ENCODE data around the gene TSPAN4.
A peak's percentile ranks its signal among the peaks of the same experiment; 100 is the strongest.

The TSPAN4 gene

DNA sequence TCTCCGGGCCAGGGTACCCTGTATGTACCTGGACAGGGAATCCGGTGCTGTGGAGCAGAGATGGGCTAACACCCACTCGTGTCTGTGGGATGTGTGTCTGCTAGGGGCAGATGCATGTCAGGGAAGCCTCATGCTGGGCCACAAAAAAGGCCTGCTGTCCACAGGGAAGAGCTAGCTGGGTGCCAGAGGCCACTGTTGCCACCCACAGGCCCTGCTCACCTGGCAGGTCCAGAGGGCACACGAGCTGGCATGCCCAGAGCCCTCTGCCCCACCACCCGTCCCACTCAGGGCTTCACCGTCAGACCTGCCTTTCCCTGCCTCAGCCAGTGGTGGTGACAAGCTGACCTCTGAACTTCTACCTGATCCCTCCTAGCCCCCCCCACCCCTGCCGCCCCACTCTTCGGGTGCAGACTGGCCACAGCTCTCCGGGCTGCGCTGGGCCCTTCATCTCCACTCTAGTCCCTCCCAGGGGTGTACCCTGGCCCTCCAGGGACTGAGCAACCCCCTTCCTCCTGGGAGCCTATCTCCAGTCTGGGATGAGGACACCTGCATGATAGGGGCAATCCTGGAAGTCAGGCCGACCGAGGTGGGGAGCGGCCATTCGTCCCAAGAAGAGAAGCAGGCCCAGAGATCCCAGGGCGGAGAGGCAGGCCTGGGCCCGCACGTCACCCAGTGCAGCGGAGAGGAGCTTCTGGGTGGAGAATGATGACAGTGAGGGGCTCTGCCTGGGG lies 45.9 kb upstream of the TSPAN4 start:
- TF ChIP-seq GABPA (IDR thresholded peaks at IDR 0.05; ENCODE audit: low read depth): no peak
- no peak for TF ChIP-seq POLR2AphosphoS5 (IDR thresholded peaks at IDR 0.05; ENCODE audit: low read depth)
- TF ChIP-seq SPI1 (IDR thresholded peaks at IDR 0.05; ENCODE audit: borderline replicate concordance, low read depth): no peak
- TF ChIP-seq, protein P1, sequence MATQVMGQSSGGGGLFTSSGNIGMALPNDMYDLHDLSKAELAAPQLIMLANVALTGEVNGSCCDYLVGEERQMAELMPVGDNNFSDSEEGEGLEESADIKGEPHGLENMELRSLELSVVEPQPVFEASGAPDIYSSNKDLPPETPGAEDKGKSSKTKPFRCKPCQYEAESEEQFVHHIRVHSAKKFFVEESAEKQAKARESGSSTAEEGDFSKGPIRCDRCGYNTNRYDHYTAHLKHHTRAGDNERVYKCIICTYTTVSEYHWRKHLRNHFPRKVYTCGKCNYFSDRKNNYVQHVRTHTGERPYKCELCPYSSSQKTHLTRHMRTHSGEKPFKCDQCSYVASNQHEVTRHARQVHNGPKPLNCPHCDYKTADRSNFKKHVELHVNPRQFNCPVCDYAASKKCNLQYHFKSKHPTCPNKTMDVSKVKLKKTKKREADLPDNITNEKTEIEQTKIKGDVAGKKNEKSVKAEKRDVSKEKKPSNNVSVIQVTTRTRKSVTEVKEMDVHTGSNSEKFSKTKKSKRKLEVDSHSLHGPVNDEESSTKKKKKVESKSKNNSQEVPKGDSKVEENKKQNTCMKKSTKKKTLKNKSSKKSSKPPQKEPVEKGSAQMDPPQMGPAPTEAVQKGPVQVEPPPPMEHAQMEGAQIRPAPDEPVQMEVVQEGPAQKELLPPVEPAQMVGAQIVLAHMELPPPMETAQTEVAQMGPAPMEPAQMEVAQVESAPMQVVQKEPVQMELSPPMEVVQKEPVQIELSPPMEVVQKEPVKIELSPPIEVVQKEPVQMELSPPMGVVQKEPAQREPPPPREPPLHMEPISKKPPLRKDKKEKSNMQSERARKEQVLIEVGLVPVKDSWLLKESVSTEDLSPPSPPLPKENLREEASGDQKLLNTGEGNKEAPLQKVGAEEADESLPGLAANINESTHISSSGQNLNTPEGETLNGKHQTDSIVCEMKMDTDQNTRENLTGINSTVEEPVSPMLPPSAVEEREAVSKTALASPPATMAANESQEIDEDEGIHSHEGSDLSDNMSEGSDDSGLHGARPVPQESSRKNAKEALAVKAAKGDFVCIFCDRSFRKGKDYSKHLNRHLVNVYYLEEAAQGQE (IDR thresholded peaks at IDR 0.05; ENCODE audit: insufficient replicate concordance, low read depth): no peak
- TF ChIP-seq, protein P2, sequence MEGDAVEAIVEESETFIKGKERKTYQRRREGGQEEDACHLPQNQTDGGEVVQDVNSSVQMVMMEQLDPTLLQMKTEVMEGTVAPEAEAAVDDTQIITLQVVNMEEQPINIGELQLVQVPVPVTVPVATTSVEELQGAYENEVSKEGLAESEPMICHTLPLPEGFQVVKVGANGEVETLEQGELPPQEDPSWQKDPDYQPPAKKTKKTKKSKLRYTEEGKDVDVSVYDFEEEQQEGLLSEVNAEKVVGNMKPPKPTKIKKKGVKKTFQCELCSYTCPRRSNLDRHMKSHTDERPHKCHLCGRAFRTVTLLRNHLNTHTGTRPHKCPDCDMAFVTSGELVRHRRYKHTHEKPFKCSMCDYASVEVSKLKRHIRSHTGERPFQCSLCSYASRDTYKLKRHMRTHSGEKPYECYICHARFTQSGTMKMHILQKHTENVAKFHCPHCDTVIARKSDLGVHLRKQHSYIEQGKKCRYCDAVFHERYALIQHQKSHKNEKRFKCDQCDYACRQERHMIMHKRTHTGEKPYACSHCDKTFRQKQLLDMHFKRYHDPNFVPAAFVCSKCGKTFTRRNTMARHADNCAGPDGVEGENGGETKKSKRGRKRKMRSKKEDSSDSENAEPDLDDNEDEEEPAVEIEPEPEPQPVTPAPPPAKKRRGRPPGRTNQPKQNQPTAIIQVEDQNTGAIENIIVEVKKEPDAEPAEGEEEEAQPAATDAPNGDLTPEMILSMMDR (IDR thresholded peaks at IDR 0.05; ENCODE audit: insufficient read depth, low read length): no peak
- no peaks in the 10 kb centered on the region for H3K27me3 ChIP-seq (ENCODE audit: insufficient read depth, poor library complexity, severe bottlenecking)
- DNase-seq (ENCODE audit: low read depth in 1 of 2, low spot score in 1 of 2): no peak
- peak overlapping the region; percentile 69 for H3K4me3 ChIP-seq (replicated peaks; ENCODE audit: insufficient read depth, low read length)
- H3K27ac ChIP-seq (replicated peaks): peak overlapping the region; percentile 78

DNA sequence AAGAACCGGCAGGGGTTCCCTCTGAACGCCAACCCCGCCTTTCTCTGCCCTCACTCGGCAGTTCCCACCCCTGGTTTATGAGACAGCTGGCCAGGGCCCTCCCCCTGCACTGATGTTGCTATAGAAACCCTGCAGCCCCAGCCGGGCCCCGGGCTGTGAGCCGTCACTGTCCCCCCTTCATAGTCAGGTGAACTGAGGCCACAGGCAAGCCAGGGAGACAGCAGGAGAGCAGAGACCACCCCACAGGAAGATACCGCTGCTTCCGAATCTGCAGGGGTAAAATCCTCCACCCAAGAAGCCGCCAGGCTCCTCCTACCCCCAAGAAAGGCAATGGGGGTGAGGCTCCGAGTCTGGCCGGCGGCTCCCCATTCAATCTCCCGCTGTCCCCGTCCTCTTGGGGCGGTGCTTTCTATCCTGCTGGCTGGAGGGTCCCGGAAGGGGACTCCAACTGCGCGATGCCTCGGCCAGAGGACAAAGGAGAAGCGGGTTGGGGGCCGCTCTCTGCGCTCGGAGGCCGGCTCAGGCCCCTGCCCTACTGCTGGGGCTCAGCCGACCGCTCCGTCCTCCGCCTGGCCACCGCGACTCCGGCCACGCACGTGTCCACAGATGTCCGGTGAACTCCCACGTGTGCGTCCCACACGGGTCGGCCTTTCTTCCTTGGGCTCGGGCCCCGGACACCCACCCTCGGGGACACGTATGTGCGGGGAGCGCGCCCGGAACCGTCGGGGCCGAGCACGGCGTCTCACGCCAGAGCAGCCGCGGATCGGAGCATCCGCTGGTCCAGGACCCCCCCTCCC lies 45.2 kb upstream of the TSPAN4 start:
- Histone ChIP-seq H3K27ac (replicated peaks) (peak overlapping the region; percentile 78), H3K4me3 (replicated peaks; ENCODE audit: insufficient read depth, low read length) (peak overlapping the region; percentile 69), H3K27me3 (ENCODE audit: insufficient read depth, poor library complexity, severe bottlenecking) (no peaks in the 10 kb centered on the region)
- TF ChIP-seq POLR2AphosphoS5 (IDR thresholded peaks at IDR 0.05; ENCODE audit: low read depth): peak; percentile 34; the same call in 1 of the 2 replicates
- TF ChIP-seq, protein P1 (IDR thresholded peaks at IDR 0.05; ENCODE audit: insufficient replicate concordance, low read depth): no peak
- peak; percentile 69 to 71 for DNase-seq (ENCODE audit: low read depth in 1 of 2, low spot score in 1 of 2)

DNA sequence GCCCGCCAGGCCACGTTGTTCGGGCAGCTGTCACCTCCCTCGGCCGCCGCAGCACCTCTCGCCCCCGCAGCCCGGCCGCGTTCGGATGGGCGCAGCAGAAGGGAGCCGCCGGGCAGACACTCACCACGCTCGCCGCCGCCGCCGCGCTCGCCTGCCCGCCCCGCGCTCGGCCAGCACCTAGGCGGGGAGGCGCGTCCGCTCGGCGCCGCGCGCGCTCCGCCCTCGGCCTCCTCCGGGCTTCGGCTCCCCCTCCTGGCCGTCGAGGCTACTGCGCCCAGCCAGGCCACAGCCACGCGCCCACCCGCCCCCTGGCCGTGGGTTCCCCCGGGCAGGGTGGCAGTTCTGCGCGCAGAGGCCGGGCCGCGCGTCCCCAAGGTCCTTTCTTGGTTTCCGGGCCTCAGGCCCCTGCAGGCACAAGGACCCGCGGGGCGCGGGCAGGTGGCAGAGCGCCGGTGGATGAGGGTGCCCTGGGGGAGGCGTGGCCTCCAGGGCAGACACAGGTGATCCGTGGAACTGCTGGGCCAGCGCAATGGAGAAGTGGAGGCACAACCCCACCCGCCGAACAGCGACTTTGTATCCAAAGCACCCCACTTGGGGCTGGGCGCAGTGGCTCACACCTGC lies 44.4 kb upstream of the TSPAN4 start, which contains the start of gene SLC25A22:
Gene SLC25A22, minus strand, starts transcription at position 189 of the 621 bp plus-strand sequence. CDS start 3,275 bp downstream, outside the sequence.
- Histone ChIP-seq H3K27me3 (ENCODE audit: insufficient read depth, poor library complexity, severe bottlenecking) (no peaks in the 10 kb centered on the region), H3K4me3 (replicated peaks; ENCODE audit: insufficient read depth, low read length) (peak within 1 kb of the TSS; percentile 69), H3K27ac (replicated peaks) (peak within 1 kb of the TSS; percentile 78)
- TF ChIP-seq SPI1 (IDR thresholded peaks at IDR 0.05; ENCODE audit: borderline replicate concordance, low read depth): no peak
- TF ChIP-seq, protein P2 (IDR thresholded peaks at IDR 0.05; ENCODE audit: insufficient read depth, low read length): peak; percentile 30
- peak in 1 of 2 experiments; percentile 78 for DNase-seq (ENCODE audit: low read depth in 1 of 2, low spot score in 1 of 2)
